ENCODE data around the gene EGFLAM. TPM values are rescaled to one million over a fixed set of nuclear protein-coding genes. Genes with fewer than 3 reads are reported as not detected.

EGFLAM gene
- total RNA-seq, 1 donor from 2014 or later, result 13.2 TPM

GRCh38 chr5:38468978-38469706 is 210.8 kb downstream of the EGFLAM start:
- Mint-ChIP-seq H3K27ac (ENCODE audit: unreplicated experiment) (peak overlapping the region; percentile 82), H3K4me1 (ENCODE audit: low read depth, unreplicated experiment) (peaks cover 16% of the 10 kb centered on the region), H3K9me3 (ENCODE audit: unreplicated experiment) (peaks cover 8% of the 10 kb centered on the region), H3K27me3 (ENCODE audit: unreplicated experiment) (peaks cover 6% of the 10 kb centered on the region), H3K4me3 (ENCODE audit: unreplicated experiment) (peak overlapping the region; percentile 28), H3K36me3 (ENCODE audit: unreplicated experiment) (no peaks in the 10 kb centered on the region)
- no peak for TF ChIP-seq CTCF (IDR thresholded peaks at IDR 0.05; ENCODE audit: partially characterized antibody, unreplicated experiment)
- DNase-seq, result no peak

- H3K4me3 Mint-ChIP-seq (ENCODE audit: unreplicated experiment), result no peak overlapping the region
- no peak for TF ChIP-seq CTCF (IDR thresholded peaks at IDR 0.05; ENCODE audit: partially characterized antibody, unreplicated experiment)
Observed at GRCh38 chr5:38469707-38470267, 211.4 kb downstream of the EGFLAM start.

DNA sequence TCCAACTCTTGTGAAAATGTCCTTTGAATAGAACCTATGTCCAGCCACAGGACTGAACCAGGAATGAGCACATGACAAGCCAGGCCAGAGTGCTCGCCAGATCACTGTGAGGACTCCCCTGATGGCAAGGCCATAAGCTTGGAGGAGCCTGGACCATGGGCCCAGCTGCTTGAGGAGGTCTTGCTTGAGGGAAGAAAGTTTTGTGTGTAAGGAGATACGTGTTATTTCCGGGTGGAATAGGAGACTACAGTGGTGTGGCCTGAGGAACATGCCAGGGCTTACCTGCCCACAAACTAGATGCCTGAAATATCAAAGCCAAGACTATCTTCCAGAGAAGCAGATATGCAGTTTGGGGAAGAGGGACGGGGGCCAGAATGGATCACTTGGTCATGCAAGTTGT is 213.3 kb downstream of the EGFLAM start:
- Mint-ChIP-seq H3K36me3 (ENCODE audit: unreplicated experiment) (no peaks in the 10 kb centered on the region), H3K4me3 (ENCODE audit: unreplicated experiment) (no peak overlapping the region), H3K27me3 (ENCODE audit: unreplicated experiment) (peaks cover 6% of the 10 kb centered on the region), H3K9me3 (ENCODE audit: unreplicated experiment) (peaks cover 8% of the 10 kb centered on the region), H3K4me1 (ENCODE audit: low read depth, unreplicated experiment) (peaks cover 16% of the 10 kb centered on the region), H3K27ac (ENCODE audit: unreplicated experiment) (no peak overlapping the region)
- no peak for DNase-seq
- no peak for TF ChIP-seq CTCF (IDR thresholded peaks at IDR 0.05; ENCODE audit: partially characterized antibody, unreplicated experiment)

More at GRCh38 chr5:38469707-38470267, 211.4 kb downstream of the EGFLAM start:
- Mint-ChIP-seq H3K27me3 (ENCODE audit: unreplicated experiment) (peaks cover 6% of the 10 kb centered on the region), H3K27ac (ENCODE audit: unreplicated experiment) (no peak overlapping the region), H3K4me1 (ENCODE audit: low read depth, unreplicated experiment) (peaks cover 16% of the 10 kb centered on the region), H3K36me3 (ENCODE audit: unreplicated experiment) (no peaks in the 10 kb centered on the region), H3K9me3 (ENCODE audit: unreplicated experiment) (peaks cover 8% of the 10 kb centered on the region)
- DNase-seq, result no peak

- no peak for TF ChIP-seq CTCF (IDR thresholded peaks at IDR 0.05; ENCODE audit: partially characterized antibody, unreplicated experiment)
- no peak overlapping the region for H3K27ac Mint-ChIP-seq (ENCODE audit: unreplicated experiment)
- H3K9me3 Mint-ChIP-seq (ENCODE audit: unreplicated experiment), result peaks cover 8% of the 10 kb centered on the region
- H3K27me3 Mint-ChIP-seq (ENCODE audit: unreplicated experiment), result peaks cover 6% of the 10 kb centered on the region
- H3K4me1 Mint-ChIP-seq (ENCODE audit: low read depth, unreplicated experiment), result peaks cover 16% of the 10 kb centered on the region
- DNase-seq, result no peak
- H3K36me3 Mint-ChIP-seq (ENCODE audit: unreplicated experiment), result no peaks in the 10 kb centered on the region
- H3K4me3 Mint-ChIP-seq (ENCODE audit: unreplicated experiment), result no peak overlapping the region
Observed at GRCh38 chr5:38472541-38472940, 214.2 kb downstream of the EGFLAM start.

- H3K4me3 Mint-ChIP-seq (ENCODE audit: unreplicated experiment), result no peak overlapping the region
- DNase-seq, result no peak
- H3K36me3 Mint-ChIP-seq (ENCODE audit: unreplicated experiment), result no peaks in the 10 kb centered on the region
- peaks cover 16% of the 10 kb centered on the region for H3K4me1 Mint-ChIP-seq (ENCODE audit: low read depth, unreplicated experiment)
- no peak overlapping the region for H3K27ac Mint-ChIP-seq (ENCODE audit: unreplicated experiment)
- peaks cover 8% of the 10 kb centered on the region for H3K9me3 Mint-ChIP-seq (ENCODE audit: unreplicated experiment)
- H3K27me3 Mint-ChIP-seq (ENCODE audit: unreplicated experiment), result peaks cover 6% of the 10 kb centered on the region
- no peak for TF ChIP-seq CTCF (IDR thresholded peaks at IDR 0.05; ENCODE audit: partially characterized antibody, unreplicated experiment)
Observed at GRCh38 chr5:38473008-38473407, 214.6 kb downstream of the EGFLAM start.
